HepG2 (cell line): Measurements from ENCODE around the gene PRADC1. TPM values are rescaled to one million over a fixed set of nuclear protein-coding genes. Genes with fewer than 3 reads are reported as not detected.

Source experiments
- ARNT ChIP-seq: fragments of 450-650 bp; IDR thresholded peaks from 2 replicates; pipeline ENCODE4 v1.6.1; 2017
- BATF2 ChIP-seq: sonication (generic); formaldehyde crosslinking; IDR thresholded peaks from 2 replicates; pipeline ENCODE4 v1.8.0; 2022; ENCODE audit warnings: mild to moderate bottlenecking, missing genetic modification reagents, moderate library complexity
- GABPB1 ChIP-seq: IDR thresholded peaks from 2 replicates; pipeline ENCODE4 v1.6.1; 2016; ENCODE audit warnings: mild to moderate bottlenecking, missing genetic modification reagents, moderate library complexity, missing compliant biosample characterization
- HOXA7 ChIP-seq: sonication (generic); formaldehyde crosslinking; IDR thresholded peaks from 2 replicates; pipeline ENCODE4 v1.8.1; 2022; ENCODE audit warnings: mild to moderate bottlenecking, missing genetic modification reagents, moderate library complexity
- JARID2 ChIP-seq: sonication (generic); formaldehyde crosslinking; IDR thresholded peaks from 2 replicates; pipeline ENCODE4 v1.8.1; 2023; ENCODE audit warnings: missing genetic modification reagents, inconsistent platforms; ENCODE audit not compliant: insufficient replicate concordance
- KIAA2018 ChIP-seq: sonication (generic); formaldehyde crosslinking; IDR thresholded peaks from 2 replicates; pipeline ENCODE4 v1.5.0; 2020; ENCODE audit warnings: mild to moderate bottlenecking, missing genetic modification reagents, borderline replicate concordance
- MAX ChIP-seq: IDR thresholded peaks from 2 replicates; pipeline ENCODE4 v1.6.1; 2012; ENCODE audit warnings: inconsistent platforms
- NAIF1 ChIP-seq: sonication (generic); formaldehyde crosslinking; IDR thresholded peaks from 2 replicates; pipeline ENCODE4 v1.5.0; 2020; ENCODE audit warnings: mild to moderate bottlenecking, missing genetic modification reagents, borderline replicate concordance
- PRDM10 ChIP-seq: sonication (generic); formaldehyde crosslinking; IDR thresholded peaks from 2 replicates; pipeline ENCODE4 v1.4.0; 2020; ENCODE audit warnings: low read depth, missing genetic modification reagents
- TRIM22 ChIP-seq: fragments of 450-650 bp; IDR thresholded peaks from 2 replicates; pipeline ENCODE4 v1.6.1; 2017
- ZNF383 ChIP-seq: sonication (generic); formaldehyde crosslinking; IDR thresholded peaks from 2 replicates; pipeline ENCODE4 v1.4.0; 2020; ENCODE audit warnings: missing genetic modification reagents, mild to moderate bottlenecking, borderline replicate concordance
- ZNF567 ChIP-seq: sonication (generic); formaldehyde crosslinking; IDR thresholded peaks from 2 replicates; pipeline ENCODE4 v1.8.1; 2023; ENCODE audit warnings: mild to moderate bottlenecking, missing genetic modification reagents, borderline replicate concordance
- ZNF644 ChIP-seq: IDR thresholded peaks from 2 replicates; pipeline ENCODE4 v1.6.1; 2016; ENCODE audit warnings: low read depth
- ZZZ3 ChIP-seq: sonication (generic); formaldehyde crosslinking; IDR thresholded peaks from 2 replicates; pipeline ENCODE4 v1.4.0; 2020; ENCODE audit warnings: missing genetic modification reagents, mild to moderate bottlenecking, borderline replicate concordance
- polyA plus RNA-seq, 8 experiments: library from polyadenylated mRNA; depleted of rRNA in 3 of 8; stranded (reverse) in 7 of 8; unstranded in 1 of 8; fragments of >200 nt; fragmentation: Illumina TruSeq in 4 of 8; extraction: Trizol in 4 of 8; gene quantifications; 2 replicates each; pipeline versions ENCODE4 v1.2.1 to v1.2.3, GENCODE V29; 2011 to 2016; ENCODE audit warnings: low read depth in 4 of 8, missing spikeins in 1 of 8, mixed read lengths in 1 of 8; ENCODE audit not compliant: insufficient read depth in 1 of 8
- total RNA-seq, 5 experiments: library from RNA; depleted of rRNA; stranded (reverse); fragments of >200 nt; fragmentation: Illumina TruSeq; extraction: Trizol; gene quantifications; 2 replicates each; pipeline ENCODE4 v1.2.3, GENCODE V29; 2016; ENCODE audit warnings: low read depth in 1 of 5

PRADC1 gene
- total and polyA plus RNA-seq, 2 of the 13 experiments (the other 11 are each of a cell fraction or from before 2014, with no cell fraction given): 12.1 to 37.2 TPM

GRCh38 chr2:73212448-73213176, 20.4 kb downstream of the PRADC1 start (continued):
- TF ChIP-seq KIAA2018 (CRISPR knock-in tag): no peak
- TF ChIP-seq NAIF1 (CRISPR knock-in tag): peak; percentile 82
- peak; percentile 22; the same call in 1 of the 2 replicates for TF ChIP-seq MAX
- TF ChIP-seq HOXA7 (CRISPR knock-in tag): no peak
- TF ChIP-seq TRIM22: no peak
- no peak for TF ChIP-seq ARNT
- TF ChIP-seq BATF2 (CRISPR knock-in tag): no peak
- TF ChIP-seq ZNF644 (CRISPR knock-in tag): no peak
- no peak for TF ChIP-seq PRDM10 (CRISPR knock-in tag)
- TF ChIP-seq JARID2 (CRISPR knock-in tag): peak; percentile 33
- TF ChIP-seq GABPB1 (CRISPR knock-in tag): peak; percentile 52
- no peak for TF ChIP-seq ZZZ3
- TF ChIP-seq ZNF567 (CRISPR knock-in tag): no peak; the same call in 1 of the 2 replicates
- TF ChIP-seq ZNF383: 0 out of 2 replicates have a peak, but pooled peaks have one; percentile 77
